IMR-90 (cell line): ENCODE data around the gene HDDC3. TPM values are rescaled to one million over a fixed set of nuclear protein-coding genes. Genes with fewer than 3 reads are reported as not detected.

Experiments
- ATAC-seq: fragments of 200-7000 bp; cut with Tn5 transposase; 2 replicates; pipeline ENCODE4 v1.9.1; 2020; ENCODE audit warnings: low read depth, mild to moderate bottlenecking, moderate library complexity
- BruUV-seq: library from RNA; stranded (reverse); fragments of 400-500 nt; replicated peaks from 2 replicates; lab custom pipeline; 2021; lab: Mats Ljungman, UMichigan
- CTCF ChIA-PET: fragments of 300-600 bp; formaldehyde crosslinking; extraction: SDS; loops from one replicate; lab custom pipeline; 2021; ENCODE audit warnings: antibody characterized with exemption; lab: Yijun Ruan, JAX
- POLR2A ChIA-PET: fragments of 300-600 bp; sonication (Branson Sonifier 250); formaldehyde crosslinking; loops from one replicate; lab custom pipeline; 2022; ENCODE audit warnings: antibody characterized with exemption; ENCODE audit not compliant: unreplicated experiment; lab: Charles Lee
- DNase-seq: peaks from one replicate; pipeline ENCODE4 v3.0.0; 2013
- H2AFZ ChIP-seq: replicated peaks from 2 replicates; pipeline ENCODE3; 2013; ENCODE audit warnings: low read length, mild to moderate bottlenecking; ENCODE audit not compliant: poor library complexity
- H2AK5ac ChIP-seq: 2 replicates; pipeline ENCODE4 v1.6.1; 2013; ENCODE audit warnings: low read depth, low read length, inconsistent platforms
- H2AK9ac ChIP-seq: replicated peaks from 2 replicates; pipeline ENCODE3; 2013; ENCODE audit warnings: mild to moderate bottlenecking, low read depth, low read length, moderate library complexity; ENCODE audit not compliant: poor library complexity
- H2BK120ac ChIP-seq: 2 replicates; pipeline ENCODE4 v1.6.1; 2013; ENCODE audit warnings: low read depth, low read length, inconsistent platforms
- H2BK15ac ChIP-seq: 3 replicates; pipeline ENCODE4 v1.6.1; 2013; ENCODE audit warnings: low read depth, low read length, inconsistent platforms
- H2BK20ac ChIP-seq: 2 replicates; pipeline ENCODE4 v1.6.1; 2013; ENCODE audit warnings: low read depth, mild to moderate bottlenecking, inconsistent platforms, low read length, moderate library complexity
- H2BK5ac ChIP-seq: 2 replicates; pipeline ENCODE4 v1.6.1; 2013; ENCODE audit warnings: mild to moderate bottlenecking, low read depth, low read length, inconsistent platforms; ENCODE audit not compliant: poor library complexity, severe bottlenecking
- H3K14ac ChIP-seq: replicated peaks from 2 replicates; pipeline ENCODE4 v1.6.1; 2013; ENCODE audit warnings: low read depth, low read length, inconsistent platforms
- H3K18ac ChIP-seq: 2 replicates; pipeline ENCODE4 v1.6.1; 2013; ENCODE audit warnings: low read depth, low read length, control low read depth
- H3K23ac ChIP-seq: 2 replicates; pipeline ENCODE4 v1.6.1; 2013; ENCODE audit warnings: low read depth, low read length, inconsistent platforms
- H3K27ac ChIP-seq: 2 replicates; pipeline ENCODE4 v1.5.1; 2013; ENCODE audit warnings: mild to moderate bottlenecking, control low read depth, low read length; ENCODE audit not compliant: insufficient read depth
- H3K27me3 ChIP-seq: 2 replicates; pipeline ENCODE4 v1.6.1; 2013; ENCODE audit warnings: low read length; ENCODE audit not compliant: control insufficient read depth, insufficient read depth
- H3K36me3 ChIP-seq: 2 replicates; pipeline ENCODE4 v1.6.1; 2013; ENCODE audit warnings: low read length, mixed read lengths; ENCODE audit not compliant: control insufficient read depth, insufficient read depth
- H3K4ac ChIP-seq: 2 replicates; pipeline ENCODE4 v1.6.1; 2013; ENCODE audit warnings: low read depth, low read length, inconsistent platforms
- H3K4me1 ChIP-seq: 2 replicates; pipeline ENCODE4 v1.6.1; 2013; ENCODE audit warnings: low read length, mixed read lengths; ENCODE audit not compliant: control insufficient read depth, insufficient read depth
- H3K4me2 ChIP-seq: 2 replicates; pipeline ENCODE4 v1.6.1; 2013; ENCODE audit warnings: low read depth, mild to moderate bottlenecking, control low read depth, low read length, moderate library complexity
- H3K4me3 ChIP-seq: 2 replicates; pipeline ENCODE4 v1.5.1; 2013; ENCODE audit warnings: low read depth, mild to moderate bottlenecking, control low read depth, low read length, moderate library complexity; ENCODE audit not compliant: insufficient read depth
- H3K56ac ChIP-seq: 2 replicates; pipeline ENCODE4 v1.6.1; 2013; ENCODE audit warnings: low read length, inconsistent platforms; ENCODE audit not compliant: insufficient read depth; ENCODE audit errors: extremely low read depth
- H3K79me1 ChIP-seq, 2 experiments: 2 replicates each; pipeline ENCODE4 v1.6.1; 2013; ENCODE audit warnings: low read length in 2 of 2, inconsistent platforms in 1 of 2, low read depth in 1 of 2
- H3K9ac ChIP-seq: 2 replicates; pipeline ENCODE4 v1.6.1; 2013; ENCODE audit warnings: low read depth, low read length, control low read depth
- H3K9me1 ChIP-seq: 2 replicates; pipeline ENCODE4 v1.6.1; 2013; ENCODE audit warnings: low read length, inconsistent platforms; ENCODE audit not compliant: insufficient read depth
- H3K9me3 ChIP-seq: 2 replicates; pipeline ENCODE4 v1.6.1; 2013; ENCODE audit warnings: low read length; ENCODE audit not compliant: control insufficient read depth, insufficient read depth
- H4K20me1 ChIP-seq: 2 replicates; pipeline ENCODE4 v1.6.1; 2013; ENCODE audit warnings: low read length, inconsistent platforms; ENCODE audit not compliant: insufficient read depth
- H4K5ac ChIP-seq: 2 replicates; pipeline ENCODE4 v1.6.1; 2013; ENCODE audit warnings: mild to moderate bottlenecking, low read depth, low read length, control low read depth
- H4K8ac ChIP-seq, 2 experiments: 2 replicates each; pipeline ENCODE4 v1.6.1; 2013; ENCODE audit warnings: low read depth in 2 of 2, low read length in 2 of 2, control low read depth in 1 of 2, inconsistent platforms in 1 of 2
- H4K91ac ChIP-seq: 2 replicates; pipeline ENCODE4 v1.6.1; 2013; ENCODE audit warnings: low read depth, low read length, inconsistent platforms; ENCODE audit not compliant: insufficient read depth
- CHD1 ChIP-seq: IDR thresholded peaks from 2 replicates; pipeline ENCODE4 v1.6.1; 2012; ENCODE audit warnings: low read depth, low read length, improper control_type of control experiment
- MAFK ChIP-seq: IDR thresholded peaks from 2 replicates; pipeline ENCODE4 v1.6.1; 2012; ENCODE audit warnings: low read depth, low read length, improper control_type of control experiment
- RAD21 ChIP-seq: IDR thresholded peaks from 2 replicates; pipeline ENCODE4 v1.6.1; 2012; ENCODE audit warnings: low read length, improper control_type of control experiment
- WGBS, 2 experiments: methylation state at CpG; one replicate each; pipeline versions ENCODE4 v1.1.5 to v1.1.7; 2013; ENCODE audit warnings: missing lambda C conversion rate in 2 of 2; ENCODE audit not compliant: insufficient read length in 1 of 2; ENCODE audit errors: extremely low coverage in 2 of 2; 5-methylcytosine and 5-hydroxymethylcytosine counted together
- dilution Hi-C: fragments of 300-500 bp; cut with HindIII; formaldehyde crosslinking; loops from one replicate; pipeline ENCODE4 v1.14.3; 2018; ENCODE audit warnings: low sequenced_read_pairs; ENCODE audit not compliant: unreplicated experiment
- in situ Hi-C: fragments of 300-500 bp; cut with MboI; formaldehyde crosslinking; loops from 3 replicates; pipeline ENCODE4 v1.14.3; 2019; ENCODE audit warnings: low sequenced_read_pairs, inconsistent platforms, mixed read lengths
- intact Hi-C: fragments of 100-400 bp; cut with micrococcal nuclease; formaldehyde crosslinking; loops from 2 replicates; pipeline ENCODE4 v1.10.0; 2022
- polyA plus RNA-seq, 3 experiments: library from polyadenylated mRNA; depleted of rRNA; stranded (reverse); fragments of >200 nt; gene quantifications; 2 replicates each; pipeline ENCODE4 v1.2.3, GENCODE V29; 2012; ENCODE audit warnings: low replicate concordance in 1 of 3
- total RNA-seq: library from RNA; depleted of rRNA; stranded (reverse); fragments of >200 nt; gene quantifications from 2 replicates; pipeline ENCODE4 v1.2.3, GENCODE V29; 2012

Gene HDDC3
- total and polyA plus RNA-seq, 2 of the 4 experiments (the other 2 are of a cell fraction): 7.9 to 10.7 TPM

DNA sequence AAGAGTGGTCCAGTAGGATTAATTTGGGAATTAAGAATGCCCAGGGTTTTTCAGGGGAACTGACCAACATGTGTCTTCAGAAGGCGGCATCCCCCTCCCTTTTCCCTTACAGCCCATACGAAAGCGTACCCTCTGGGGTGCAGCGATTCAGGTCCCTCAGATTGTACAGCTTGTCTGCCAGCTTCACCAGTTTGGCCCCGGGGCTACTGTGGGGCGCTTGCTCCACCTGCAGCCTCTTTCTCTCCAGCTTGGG is 848 bp downstream of the HDDC3 start:
- H3K4me3 ChIP-seq: peak overlapping the region; percentile 81; the same call in 1 of the 2 replicates
- no peak overlapping the region for H4K5ac ChIP-seq
- POLR2A ChIA-PET: no interaction called here
- dilution Hi-C loops: no loop called here
- intact Hi-C loops: no loop called here
- no peak overlapping the region for H3K23ac ChIP-seq
- no peak overlapping the region for H2BK20ac ChIP-seq
- H3K9ac ChIP-seq: no peak overlapping the region
- peaks cover 6% of the 10 kb centered on the region; the same call in 1 of the 2 replicates for H4K20me1 ChIP-seq
- H3K27ac ChIP-seq: no peak overlapping the region
- H3K79me1 ChIP-seq: peaks cover 13 to 38% of the 10 kb centered on the region in 2 experiments
- no peak overlapping the region for H3K18ac ChIP-seq
- no peaks in the 10 kb centered on the region for H3K9me3 ChIP-seq
- ATAC-seq (no peak), DNase-seq (no peak)
- peaks cover 11% of the 10 kb centered on the region for H3K9me1 ChIP-seq
- H4K91ac ChIP-seq: no peak overlapping the region
- H2AFZ ChIP-seq: peak overlapping the region; percentile 95
- BruUV-seq: no TSS peak
- H2AK5ac ChIP-seq: no peak overlapping the region
- in situ Hi-C loops: no loop called here
- no peak overlapping the region for H3K14ac ChIP-seq
- no peaks in the 10 kb centered on the region for H3K36me3 ChIP-seq
- H4K8ac ChIP-seq: no peak overlapping the region; a peak in 1 of 4 replicates
- WGBS, 2 experiments: 30% methylated on average over 2 of the region's 6 CpGs; no CpG with 5 or more reads in 1 of the 2 experiments
- H2BK120ac ChIP-seq: no peak overlapping the region
- no peaks in the 10 kb centered on the region for H3K27me3 ChIP-seq
- H2BK15ac ChIP-seq: no peak overlapping the region
- peak overlapping the region; percentile 96; the same call in 1 of the 2 replicates for H3K4me2 ChIP-seq
- no peak overlapping the region for H2BK5ac ChIP-seq
- H2AK9ac ChIP-seq: no peak overlapping the region
- H3K4ac ChIP-seq: no peak overlapping the region
- H3K56ac ChIP-seq: no peak overlapping the region
- H3K4me1 ChIP-seq: peaks cover 11% of the 10 kb centered on the region
- TF ChIP-seq CHD1 (no peak), RAD21 (0 out of 2 replicates have a peak, but pooled peaks have one; percentile 8), MAFK (no peak)
- CTCF ChIA-PET: interaction anchor here (0.9 to 1.9 kb wide), 2 partner anchors 23 to 284 kb away, joined by 4 to 6 read pairs; no protein-coding TSS in a partner anchor
